Measurements from ENCODE around the gene EPHA5.

The EPHA5 gene

GRCh38 chr4:65472531-65472930 is 197.8 kb downstream of the EPHA5 start:
- no peak for DNase-seq

DNA sequence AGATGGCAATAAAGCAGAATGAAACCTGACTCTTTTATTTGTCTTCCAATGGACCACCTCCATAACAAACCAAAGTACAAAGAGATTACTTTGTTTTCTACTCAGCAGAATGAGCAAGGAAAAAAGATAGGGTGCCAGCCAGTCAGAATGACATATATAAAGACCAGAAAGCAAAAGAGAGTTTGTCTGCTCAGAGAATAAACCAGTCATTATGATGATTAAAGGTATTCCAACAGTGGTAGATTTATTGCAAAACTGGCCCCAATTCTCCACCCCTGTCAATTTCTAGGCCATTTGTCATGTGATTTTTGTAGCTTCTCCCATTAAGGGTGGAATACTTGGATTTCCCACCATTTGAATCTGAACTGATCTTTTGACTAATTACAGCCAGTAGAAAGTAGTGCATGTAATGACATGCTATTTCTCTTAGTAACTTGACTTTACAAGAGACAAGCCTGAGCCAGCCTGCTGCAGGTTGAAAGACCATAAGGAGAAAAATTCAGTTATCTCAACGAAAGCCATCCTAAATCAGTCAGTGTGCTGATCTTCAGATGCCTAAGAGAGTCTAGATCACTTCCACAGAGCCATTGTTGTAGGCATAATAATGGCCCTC is 203.1 kb downstream of the EPHA5 start:
- no peak for DNase-seq

GRCh38 chr4:65461781-65462180 is 208.5 kb downstream of the EPHA5 start:
- DNase-seq = no peak

DNA sequence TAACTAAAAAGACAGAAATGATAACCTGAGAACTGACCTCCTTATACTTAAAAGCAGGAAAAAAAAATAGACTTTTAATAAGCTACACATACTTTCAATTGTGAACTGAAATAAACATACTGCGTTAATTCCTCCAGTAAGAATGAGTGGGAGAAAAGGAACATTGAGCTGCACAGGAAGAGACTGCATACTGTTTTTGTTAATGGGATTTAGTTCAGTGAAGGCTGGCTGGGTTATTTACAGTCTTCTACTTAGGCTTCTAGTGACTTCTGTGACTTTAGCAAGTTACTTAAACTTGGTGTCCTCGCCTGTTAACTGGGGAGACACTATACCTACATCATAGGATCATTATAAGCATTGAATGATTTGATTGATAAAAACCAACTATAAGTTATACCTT is 213.3 kb downstream of the EPHA5 start:
- no peak for DNase-seq

DNA sequence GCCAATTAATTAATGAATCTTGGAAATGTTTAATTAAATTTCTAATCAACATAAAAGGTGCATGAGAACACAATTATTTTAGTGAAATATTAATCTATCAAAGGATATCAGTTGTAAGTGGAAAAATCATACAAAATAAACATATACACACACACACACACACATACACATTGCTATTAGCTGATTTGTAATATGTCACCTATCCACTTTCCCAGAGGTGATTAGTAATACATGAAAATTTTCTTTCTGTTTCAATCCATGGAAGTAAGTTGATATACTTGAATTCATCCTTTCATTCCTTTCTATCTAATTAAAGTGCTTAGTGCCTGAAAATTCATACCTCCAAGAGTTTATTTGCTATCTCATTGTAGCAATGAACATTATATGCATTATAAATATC is 213.7 kb downstream of the EPHA5 start:
- no peak for DNase-seq

DNA sequence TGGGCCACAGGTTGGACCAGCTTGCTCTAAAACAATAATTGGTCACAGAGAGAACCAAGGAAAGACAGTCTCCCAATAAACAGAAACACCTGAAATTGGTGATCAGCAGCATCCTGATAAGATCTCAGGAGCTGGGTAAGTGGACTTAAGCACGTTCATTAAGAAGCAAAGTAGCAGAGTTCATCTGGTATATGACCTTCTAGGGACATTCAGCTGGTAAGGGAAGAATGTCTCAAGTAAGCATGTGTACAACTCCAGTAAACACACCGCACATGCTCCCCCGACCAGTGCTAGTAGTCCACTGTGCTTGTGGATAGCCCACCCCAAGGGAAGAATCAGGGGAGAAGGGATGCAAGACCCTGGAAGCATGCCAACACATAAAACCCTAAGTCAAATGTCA is 216.9 kb downstream of the EPHA5 start:
- no peak for DNase-seq

DNA sequence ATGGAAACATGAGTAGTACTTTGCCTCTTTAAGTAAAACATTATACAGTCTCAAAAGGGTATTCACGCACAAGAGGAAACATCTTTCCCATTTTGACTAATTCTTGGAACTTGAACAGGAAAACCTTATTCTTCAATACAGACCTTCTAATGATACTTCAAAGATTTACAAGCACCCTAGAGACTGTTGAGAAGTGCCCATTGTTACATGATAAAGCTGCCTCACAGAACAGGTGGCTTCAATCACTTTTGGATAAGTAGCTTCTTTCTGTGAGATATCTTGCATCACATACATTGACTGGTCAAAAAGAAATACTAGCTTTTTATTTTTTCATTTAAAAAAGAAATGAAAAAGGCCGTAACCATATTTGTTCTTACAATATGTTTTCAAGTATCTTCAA is 219.4 kb downstream of the EPHA5 start:
- no peak for DNase-seq

DNA sequence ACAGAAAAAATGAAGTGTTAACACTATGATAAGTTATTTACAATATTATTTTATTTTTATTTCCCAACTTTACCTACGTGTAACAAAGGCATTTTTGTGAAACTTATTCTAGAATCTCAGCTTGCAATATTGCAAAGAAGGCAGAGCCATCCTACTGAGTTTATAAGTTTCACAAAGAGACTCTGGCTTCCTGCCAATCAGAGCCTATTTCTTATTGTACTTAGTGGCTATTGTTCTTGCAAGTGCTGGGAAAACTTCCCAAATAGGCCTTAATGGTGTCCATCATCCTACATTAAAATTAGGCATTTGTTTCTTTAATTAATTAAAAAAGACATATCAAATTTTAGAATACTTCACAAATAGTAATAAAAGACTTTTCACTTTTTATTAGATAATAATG is 233.2 kb downstream of the EPHA5 start:
- no peak for DNase-seq

GRCh38 chr4:65422109-65422508 is 248.2 kb downstream of the EPHA5 start:
- no peak for DNase-seq

DNA sequence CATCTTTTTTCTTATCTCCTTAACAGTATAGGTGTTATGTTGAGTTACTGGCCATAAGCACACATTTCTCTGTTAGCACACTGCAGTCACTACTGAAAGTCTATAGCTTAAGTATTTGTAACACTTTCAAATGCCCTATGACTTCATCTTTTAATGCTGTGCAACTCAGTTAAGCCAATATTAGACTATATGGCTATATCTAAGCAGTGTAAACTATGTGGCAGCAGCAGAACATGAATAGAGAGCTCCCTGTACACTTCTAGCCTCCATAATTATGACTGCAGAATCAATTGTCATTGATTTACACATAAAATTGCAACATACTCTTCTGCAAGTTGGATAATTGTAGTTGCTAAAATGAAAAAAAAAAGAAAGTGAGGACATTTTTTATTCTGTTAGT is 250.3 kb downstream of the EPHA5 start:
- DNase-seq = no peak

GRCh38 chr4:65416891-65417290 is 253.4 kb downstream of the EPHA5 start:
- no peak for DNase-seq

- no peak for DNase-seq
These were observed 262.8 kb downstream of the EPHA5 start for GRCh38 chr4:65407483-65407882.

DNA sequence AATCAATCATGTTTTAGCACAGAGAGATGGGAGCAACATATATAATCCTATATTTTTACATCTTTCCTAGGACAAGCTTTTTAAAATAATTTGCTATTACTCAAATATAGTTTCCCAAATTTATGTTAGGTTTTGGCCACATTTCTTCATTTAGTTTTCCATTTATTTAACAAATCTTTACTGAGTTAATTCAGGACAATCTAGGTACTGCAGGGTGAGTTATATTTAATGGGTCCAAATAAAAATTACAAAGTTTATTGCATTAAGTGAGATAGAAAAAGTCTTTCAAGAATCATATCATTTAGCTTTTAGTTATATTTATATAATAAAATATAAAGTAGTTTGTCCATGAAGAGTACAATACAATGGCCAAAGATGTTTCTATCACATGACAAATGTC is 269.2 kb downstream of the EPHA5 start:
- DNase-seq = no peak

DNA sequence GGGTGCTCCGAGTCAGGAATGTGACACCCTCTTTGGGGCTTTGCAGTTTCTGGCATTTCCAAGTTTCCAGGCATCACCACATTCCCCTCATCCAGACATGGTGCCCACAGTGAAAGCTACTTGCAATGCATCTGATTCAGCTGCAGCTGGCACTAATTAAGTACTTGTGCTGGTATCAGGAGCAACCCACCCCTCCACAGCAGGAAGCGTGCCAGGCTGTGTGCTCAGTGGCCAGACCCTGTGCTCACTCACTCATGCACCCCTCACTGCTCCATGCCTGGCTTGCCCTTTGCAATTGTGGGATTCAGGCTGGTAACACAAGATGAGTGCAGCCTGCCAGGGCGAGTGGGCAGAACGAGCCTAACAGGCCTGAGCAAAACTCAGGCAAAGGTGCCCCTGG is 271.2 kb downstream of the EPHA5 start:
- DNase-seq = no peak

DNA sequence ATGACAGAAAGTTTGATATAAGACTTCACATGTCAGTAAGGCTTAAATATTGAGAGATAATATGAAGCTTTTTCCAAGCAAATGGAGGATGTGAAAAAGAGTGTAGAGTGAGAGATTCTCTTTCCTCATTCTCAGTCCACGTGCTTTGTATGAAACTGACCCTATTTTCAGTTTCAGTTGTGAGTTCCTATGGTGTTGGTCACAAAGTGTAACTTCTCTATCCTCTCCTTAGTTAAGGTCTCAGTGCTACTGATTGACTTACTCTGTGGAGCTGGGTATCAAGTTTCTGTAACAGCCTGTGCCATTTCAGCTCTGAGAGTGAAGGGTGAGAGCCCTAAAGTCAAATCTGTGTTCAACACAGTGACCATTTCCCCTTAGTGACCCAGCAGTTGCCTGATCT is 277.2 kb downstream of the EPHA5 start:
- DNase-seq = no peak

- DNase-seq = no peak
These were observed 277.8 kb downstream of the EPHA5 start for GRCh38 chr4:65392488-65392887.

DNA sequence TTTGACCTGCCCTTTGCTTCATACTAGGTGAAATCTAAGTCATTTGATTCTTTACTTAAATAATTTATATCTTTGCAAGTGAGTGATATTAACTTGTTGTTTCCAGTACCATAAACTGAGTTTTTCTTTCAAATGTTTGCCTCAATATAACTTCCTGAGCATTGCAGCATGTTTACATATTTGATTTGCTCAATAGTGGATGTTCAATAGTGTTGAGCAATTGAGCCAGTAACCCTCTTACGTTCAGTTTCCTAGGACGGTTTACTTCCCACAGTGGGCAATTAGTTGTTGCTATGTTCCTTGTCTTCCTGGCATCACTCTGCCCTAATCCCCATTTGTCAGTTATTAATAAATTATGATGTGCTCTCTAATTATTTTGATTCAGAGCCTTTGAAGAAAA is 278.5 kb downstream of the EPHA5 start:
- DNase-seq = no peak

DNA sequence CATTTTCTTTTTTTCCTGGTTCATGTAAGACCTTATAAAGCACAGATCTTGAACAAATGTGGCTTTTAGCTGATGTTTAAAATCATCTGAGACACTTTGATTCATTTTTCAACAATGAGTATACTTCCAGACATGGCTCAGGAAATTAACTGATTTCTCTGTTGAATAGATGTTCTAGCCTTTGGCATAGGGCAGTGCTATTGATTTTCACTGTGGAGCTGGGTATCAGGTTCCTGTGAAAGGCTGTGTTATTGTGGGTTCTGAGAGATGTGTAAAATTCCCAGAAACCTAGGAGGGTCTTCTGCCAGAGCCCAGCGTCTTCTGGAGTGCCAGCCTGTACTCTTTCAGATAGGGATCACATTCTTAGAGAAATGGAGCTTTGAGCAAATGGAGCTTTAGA is 278.9 kb downstream of the EPHA5 start:
- no peak for DNase-seq

GRCh38 chr4:65386927-65387326 is 283.4 kb downstream of the EPHA5 start:
- DNase-seq = no peak

DNA sequence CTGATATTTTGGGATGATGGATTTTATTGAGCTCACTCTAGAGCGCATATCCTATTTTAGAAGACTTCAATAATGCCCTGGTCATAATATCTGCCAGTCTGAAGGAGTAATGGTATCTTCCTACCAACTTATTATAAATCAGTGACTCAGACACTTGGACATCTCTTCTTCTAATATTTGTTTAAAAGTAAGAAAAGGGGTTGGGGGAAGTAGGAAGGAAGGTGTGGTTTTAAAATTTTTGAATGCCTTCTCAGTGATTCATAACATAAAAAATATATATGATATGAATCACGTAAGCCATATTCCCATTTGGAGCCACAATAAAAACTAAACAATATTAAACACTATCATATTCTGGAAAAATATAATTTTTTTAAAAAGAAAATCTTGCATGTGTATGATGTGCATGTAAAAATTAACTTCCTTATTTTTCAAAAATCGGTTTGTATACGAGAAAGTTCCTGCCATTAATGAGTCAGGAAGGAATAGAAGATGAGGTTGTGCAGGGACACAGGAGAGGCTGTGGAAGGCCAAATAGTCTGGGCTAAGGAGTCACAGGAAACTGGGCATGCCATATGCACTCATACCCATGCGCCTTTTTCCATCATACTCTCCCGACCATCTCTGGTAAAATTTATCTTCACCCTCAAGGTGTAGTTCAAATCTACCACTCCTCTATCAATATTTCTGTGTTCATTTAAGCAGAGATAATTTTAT is 286.5 kb downstream of the EPHA5 start:
- no peak for DNase-seq

DNA sequence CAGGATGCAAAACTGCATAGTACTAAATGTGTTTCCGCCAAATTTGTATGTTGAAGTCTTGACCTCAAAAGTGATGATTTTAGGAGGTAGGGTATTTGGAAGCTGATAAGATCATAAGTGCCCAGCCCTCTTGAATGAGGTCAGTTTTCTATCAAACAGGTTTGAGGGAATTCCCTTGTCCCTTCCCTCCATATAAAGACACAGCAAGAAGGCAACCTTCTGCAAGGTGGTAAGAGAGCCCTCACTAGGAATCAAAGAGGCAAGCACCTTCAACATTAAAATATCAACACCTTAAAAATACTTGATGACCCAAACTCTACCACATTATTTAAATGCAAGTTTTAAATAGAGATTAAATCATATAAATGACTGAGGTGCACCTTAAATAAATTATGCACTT is 288.6 kb downstream of the EPHA5 start:
- no peak for DNase-seq

DNA sequence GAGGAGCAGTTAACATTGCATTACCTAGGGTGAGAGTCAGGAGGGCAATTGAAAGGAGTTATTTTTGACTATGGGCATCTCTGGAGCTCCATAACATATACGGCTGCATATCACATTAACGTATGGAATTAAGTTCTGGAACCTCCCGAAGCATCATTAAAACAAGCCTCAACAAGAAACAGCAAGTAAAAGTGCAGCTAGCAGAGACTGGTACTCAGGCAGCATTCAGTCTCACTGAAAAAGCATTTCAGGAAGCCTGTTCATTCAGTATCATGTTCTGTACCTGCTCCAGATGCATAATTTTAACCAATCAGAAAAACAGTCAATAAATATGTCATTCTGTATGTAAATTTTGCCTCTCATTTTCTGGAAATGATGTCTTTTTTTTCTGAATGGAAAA is 299.6 kb downstream of the EPHA5 start:
- DNase-seq = no peak

DNA sequence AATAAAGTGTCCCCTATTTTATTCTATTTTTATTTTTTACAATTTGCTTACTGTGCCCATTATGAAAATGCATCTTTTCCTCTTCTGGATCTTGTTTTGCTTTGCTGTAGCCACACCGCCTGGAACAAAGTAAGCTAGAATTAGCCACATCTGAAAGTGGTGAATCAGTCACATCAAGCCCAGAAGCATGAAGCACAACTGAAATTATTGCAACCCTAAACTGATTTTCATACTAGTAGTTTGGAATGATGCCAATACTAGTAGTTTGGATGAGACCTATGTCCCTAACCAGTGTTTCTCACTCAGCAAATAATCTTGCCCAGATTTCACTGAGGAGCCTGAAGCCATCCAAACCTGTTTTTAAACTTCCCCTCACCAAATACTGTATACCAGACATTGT is 303.0 kb downstream of the EPHA5 start:
- no peak for DNase-seq

DNA sequence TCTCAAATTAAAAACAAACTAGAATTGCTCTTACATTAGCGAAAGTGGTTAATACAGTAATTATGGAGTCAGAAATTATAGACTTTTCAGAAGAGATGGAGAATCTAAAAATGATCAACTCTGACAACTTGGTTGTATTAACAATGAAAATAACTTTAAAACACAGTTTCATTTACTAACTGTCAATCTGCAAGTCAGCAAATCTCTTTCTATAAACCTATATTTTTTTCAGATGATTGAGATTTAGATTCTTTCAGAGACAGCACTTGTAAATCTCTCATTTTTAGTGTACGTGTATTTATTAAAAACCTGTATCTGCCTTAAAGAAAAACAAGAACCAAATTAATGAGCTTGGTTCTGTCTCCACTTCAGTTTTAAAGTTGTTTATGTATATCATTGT is 311.4 kb downstream of the EPHA5 start:
- DNase-seq = no peak

DNA sequence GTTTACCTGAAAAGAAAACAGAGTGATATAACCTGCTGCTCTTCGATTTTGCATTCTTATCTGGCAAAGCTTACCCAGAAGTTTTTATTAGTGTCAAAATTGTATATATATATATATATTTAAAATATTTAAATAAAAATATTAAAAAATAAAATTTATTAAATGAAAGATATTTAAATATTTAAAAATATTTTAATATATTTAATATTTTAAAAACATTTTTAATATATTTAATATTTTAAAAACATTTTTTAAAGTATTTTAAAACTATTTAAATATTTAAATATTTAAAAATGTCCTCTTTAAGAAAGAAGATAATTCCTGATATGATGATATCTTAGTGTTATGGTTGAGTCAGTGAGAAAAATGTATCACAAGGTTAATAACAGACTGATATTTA is 317.2 kb downstream of the EPHA5 start:
- DNase-seq = no peak
